Body of pancreas (tissue), 4 donors: ENCODE results near the gene ARFIP1. TPM values are rescaled to one million over a fixed set of nuclear protein-coding genes. Genes with fewer than 3 reads are reported as not detected.

ENCODE experiments used
- ATAC-seq: fragments of 150-250 bp; one replicate; pipeline ENCODE4 v1.9.1; 2016
- DNase-seq, 4 donors: peaks; one replicate each; pipeline ENCODE4 v3.0.0-alpha.2; 2019
- H3K27ac ChIP-seq, 4 donors: fragments of 200-600 bp; sonication (generic); 1 replicate in 3 of 4; 2 replicates in 1 of 4; pipeline versions ENCODE4 v1.5.1 to v1.6.1; 2016 to 2019; ENCODE audit warnings: mild to moderate bottlenecking in 1 of 4, mixed read lengths in 1 of 4, moderate library complexity in 1 of 4
- H3K27me3 ChIP-seq, 2 donors: fragments of 200-600 bp; sonication (generic); one replicate each; pipeline ENCODE4 v1.6.0; 2016; ENCODE audit warnings: mild to moderate bottlenecking in 1 of 2
- H3K36me3 ChIP-seq, 2 donors: fragments of 200-600 bp; sonication (generic); replicated peaks in 1 of 2; 2 replicates each; pipeline ENCODE4 v1.5.1; 2016; ENCODE audit warnings: low read depth in 2 of 2; ENCODE audit not compliant: insufficient read depth in 1 of 2
- H3K4me1 ChIP-seq: fragments of 200-600 bp; sonication (generic); one replicate; pipeline ENCODE4 v1.6.0; 2016
- H3K4me3 ChIP-seq, 2 donors: fragments of 200-600 bp; sonication (generic); 1 replicate in 1 of 2; 2 replicates in 1 of 2; pipeline ENCODE4 v1.5.1; 2016 to 2019
- H3K9me3 ChIP-seq, 3 donors: fragments of 200-600 bp; sonication (generic); 1 replicate in 2 of 3; 2 replicates in 1 of 3; pipeline ENCODE4 v1.5.1; 2016
- CTCF ChIP-seq, 7 experiments: fragments of 450-650 bp in 4 of 7; fragments of 200-600 bp in 3 of 7; sonication (generic) in 3 of 7; IDR thresholded peaks; one replicate each; pipeline ENCODE4 v1.5.1; 2016 to 2019; ENCODE audit warnings: antibody characterized with exemption in 7 of 7
- POLR2A ChIP-seq, 3 donors: fragments of 450-650 bp; IDR thresholded peaks; one replicate each; pipeline ENCODE4 v1.6.1; 2016; ENCODE audit warnings: antibody characterized with exemption in 3 of 3, mild to moderate bottlenecking in 2 of 3
- WGBS, 2 donors: methylation state at CpG; one replicate each; pipeline ENCODE4 v1.1.5; 2017; 5-methylcytosine and 5-hydroxymethylcytosine counted together
- intact Hi-C: fragments of 100-400 bp; cut with DNase I; formaldehyde crosslinking; loops from one replicate; pipeline ENCODE4 v1.15.1; 2023
- total RNA-seq, 2 donors: library from RNA; depleted of rRNA; stranded (reverse); fragments of >200 nt; gene quantifications; one replicate each; pipeline ENCODE4 v1.1.0, GENCODE V29; 2016

The ARFIP1 gene
- total RNA-seq = 10 to 100 TPM; 13.8 to 17.4 TPM

- H3K4me3 ChIP-seq = peak within 1 kb of the TSS; percentile 63 to 74
- H3K27me3 ChIP-seq = no peaks in the 10 kb centered on the region
- H3K4me1 ChIP-seq = peaks cover 32% of the 10 kb centered on the region
- no peaks in the 10 kb centered on the region for H3K9me3 ChIP-seq
- TF ChIP-seq CTCF (IDR thresholded peaks at IDR 0.05) (peak in 5 of 7 experiments; percentile 28 to 43 (median 37)), POLR2A (IDR thresholded peaks at IDR 0.05) (peak; percentile 50 to 81 (median 75))
- no peaks in the 10 kb centered on the region for H3K36me3 ChIP-seq
- intact Hi-C loops = no loop called here
- peak; percentile 98 for ATAC-seq
- 0% methylated on average over 46 to 55 of the region's 55 CpGs for WGBS, 2 donors
- peak within 1 kb of the TSS; percentile 85 to 92 (median 90) for H3K27ac ChIP-seq
- peak; percentile 98 to 99 (median 98) for DNase-seq
These were observed at the start of gene ARFIP1, which contains the start of gene TIGD4 for GRCh38 chr4:152779513-152780266. TSS of gene ARFIP1 (plus strand) at chr4:152779954. CDS start at chr4:152829634, 49,680 bp downstream. TSS of gene TIGD4 (minus strand) at chr4:152779730. CDS start at chr4:152771004, 8,726 bp downstream.

- intact Hi-C loops = no loop called here
- 78 to 81% methylated on average over 2 of the region's 2 CpGs for WGBS, 2 donors
- no peaks in the 10 kb centered on the region for H3K36me3 ChIP-seq
- no peak for ATAC-seq
- H3K27me3 ChIP-seq = no peaks in the 10 kb centered on the region
- no peaks in the 10 kb centered on the region for H3K9me3 ChIP-seq
- H3K27ac ChIP-seq = no peak overlapping the region
- H3K4me3 ChIP-seq = no peak overlapping the region
- H3K4me1 ChIP-seq = no peaks in the 10 kb centered on the region
- no peak for TF ChIP-seq CTCF (IDR thresholded peaks at IDR 0.05)
- TF ChIP-seq POLR2A (IDR thresholded peaks at IDR 0.05) = no peak
- DNase-seq = no peak
These were observed 47.8 kb upstream of the ARFIP1 start for GRCh38 chr4:152731997-152732396.

GRCh38 chr4:152734015-152734698 is 45.6 kb upstream of the ARFIP1 start:
- DNase-seq (no peak), ATAC-seq (no peak)
- Histone ChIP-seq H3K27me3 (no peaks in the 10 kb centered on the region), H3K9me3 (no peaks in the 10 kb centered on the region), H3K4me1 (peaks cover 10% of the 10 kb centered on the region), H3K4me3 (no peak overlapping the region), H3K27ac (no peak overlapping the region), H3K36me3 (no peaks in the 10 kb centered on the region)
- WGBS, 2 donors = 74 to 77% methylated on average over 5 of the region's 5 CpGs
- intact Hi-C loops = no loop called here
- TF ChIP-seq POLR2A (IDR thresholded peaks at IDR 0.05) (no peak), CTCF (IDR thresholded peaks at IDR 0.05) (no peak)

- H3K9me3 ChIP-seq = no peaks in the 10 kb centered on the region
- no peak for TF ChIP-seq POLR2A (IDR thresholded peaks at IDR 0.05)
- TF ChIP-seq CTCF (IDR thresholded peaks at IDR 0.05) = no peak
- peaks cover 10% of the 10 kb centered on the region for H3K4me1 ChIP-seq
- no peak overlapping the region for H3K4me3 ChIP-seq
- H3K27me3 ChIP-seq = no peaks in the 10 kb centered on the region
- intact Hi-C loops = no loop called here
- H3K36me3 ChIP-seq = no peaks in the 10 kb centered on the region
- no peak for ATAC-seq
- no peak for DNase-seq
- H3K27ac ChIP-seq = no peak overlapping the region
- WGBS, 2 donors = 46 to 56% methylated on average over 3 of the region's 3 CpGs
These were observed 45.1 kb upstream of the ARFIP1 start for GRCh38 chr4:152734699-152735050.
